Measurements from ENCODE around the gene LDLRAD1. TPM values are rescaled to one million over a fixed set of nuclear protein-coding genes. Genes with fewer than 3 reads are reported as not detected.
"Not testable (repeated sequence)": the region's sequence is repeated elsewhere in the genome, so short reads cannot be mapped to it uniquely, and the experiment has no call there.

Gene LDLRAD1
- total RNA-seq, 2 experiments from 2014 or later, result not detected

- H3K27me3 Mint-ChIP-seq, result no peaks in the 10 kb centered on the region
- ATAC-seq, result no peak
- ChIA-PET CTCF (no interaction called here), POLR2A (no interaction called here)
- H3K4me1 Mint-ChIP-seq, result peaks cover 26% of the 10 kb centered on the region
- no peak overlapping the region for H3K27ac Mint-ChIP-seq
- no peaks in the 10 kb centered on the region for H3K9me3 Mint-ChIP-seq (ENCODE audit: low read depth)
- no peak for DNase-seq
- intact Hi-C loops (cut with DNase I, micrococcal nuclease), result no loop called here
- H3K4me3 Mint-ChIP-seq, result no peak overlapping the region
- no peaks in the 10 kb centered on the region for H3K36me3 Mint-ChIP-seq (ENCODE audit: low read depth)
Observed at GRCh38 chr1:53986458-53986857, 31.5 kb downstream of the LDLRAD1 start.

DNA sequence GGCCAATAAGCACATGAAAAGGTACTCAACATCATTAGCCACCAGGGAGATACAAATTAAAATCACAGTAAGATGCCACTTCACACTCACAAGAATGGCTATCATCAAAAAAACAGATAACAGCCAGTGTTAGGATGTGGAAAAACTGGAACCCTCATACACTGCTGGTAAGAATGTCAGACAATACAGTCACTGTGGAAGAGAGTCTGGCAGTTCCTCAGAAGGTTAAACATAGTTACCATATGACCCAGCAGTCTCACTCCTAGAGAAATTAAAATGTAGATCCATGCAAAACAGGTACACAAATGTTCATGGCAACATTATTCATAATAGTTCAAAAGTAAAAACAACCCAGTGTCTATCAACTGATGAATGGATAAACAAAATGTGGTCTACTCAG is 33.3 kb downstream of the LDLRAD1 start:
- POLR2A ChIA-PET, result no interaction called here
- CTCF ChIA-PET, result no interaction called here
- Mint-ChIP-seq H3K27ac (no peak overlapping the region), H3K4me3 (no peak overlapping the region), H3K9me3 (ENCODE audit: low read depth) (no peaks in the 10 kb centered on the region), H3K4me1 (peaks cover 26% of the 10 kb centered on the region), H3K36me3 (ENCODE audit: low read depth) (no peaks in the 10 kb centered on the region), H3K27me3 (no peaks in the 10 kb centered on the region)
- intact Hi-C loops (cut with DNase I, micrococcal nuclease), result no loop called here
- ATAC-seq (no peak), DNase-seq (no peak)

- H3K9me3 Mint-ChIP-seq (ENCODE audit: low read depth), result no peaks in the 10 kb centered on the region
- H3K27ac Mint-ChIP-seq, result no peak overlapping the region
- POLR2A ChIA-PET, result no interaction called here
- no peak for ATAC-seq
- no peak overlapping the region for H3K4me3 Mint-ChIP-seq
- no peak for DNase-seq
- H3K27me3 Mint-ChIP-seq, result no peaks in the 10 kb centered on the region
- CTCF ChIA-PET, result interaction anchor here (0.8 kb wide), 1 partner anchor 16 kb away, joined by 4 read pairs; no protein-coding TSS in a partner anchor
- intact Hi-C loops (cut with DNase I, micrococcal nuclease), result no loop called here
- H3K36me3 Mint-ChIP-seq (ENCODE audit: low read depth), result no peaks in the 10 kb centered on the region
- H3K4me1 Mint-ChIP-seq, result peaks cover 22% of the 10 kb centered on the region
Observed at GRCh38 chr1:53982763-53983104, 35.3 kb downstream of the LDLRAD1 start.

GRCh38 chr1:53982034-53982762 is 35.8 kb downstream of the LDLRAD1 start:
- ChIA-PET CTCF (interaction anchor here (1.0 kb wide), 1 partner anchor 45 kb away, joined by 4 read pairs; no protein-coding TSS in a partner anchor), POLR2A (no interaction called here)
- ATAC-seq (no peak), DNase-seq (no peak)
- Mint-ChIP-seq H3K4me1 (peaks cover 17% of the 10 kb centered on the region), H3K4me3 (no peak overlapping the region), H3K9me3 (ENCODE audit: low read depth) (no peaks in the 10 kb centered on the region), H3K27ac (no peak overlapping the region), H3K27me3 (no peaks in the 10 kb centered on the region), H3K36me3 (ENCODE audit: low read depth) (no peaks in the 10 kb centered on the region)
- intact Hi-C loops (cut with DNase I, micrococcal nuclease), result no loop called here

DNA sequence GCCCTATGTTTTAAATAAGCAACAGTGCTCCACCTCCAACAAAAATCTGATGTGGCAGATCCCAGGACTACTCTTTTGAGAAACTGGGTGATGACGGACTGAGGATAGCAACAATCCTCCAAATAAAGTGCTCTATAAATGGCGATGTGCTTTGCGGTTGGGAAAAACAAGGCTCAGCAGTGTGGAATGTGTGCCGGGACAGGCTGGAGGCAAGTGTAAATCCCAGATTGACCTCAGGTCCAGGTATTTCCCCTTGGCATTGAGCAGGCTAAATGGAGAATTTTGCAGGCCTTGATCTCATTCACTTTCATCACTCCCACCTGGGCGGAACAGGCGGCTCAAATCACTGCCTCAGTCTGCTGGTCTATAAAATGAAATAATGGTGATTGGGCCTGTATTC is 36.8 kb downstream of the LDLRAD1 start:
- CTCF ChIA-PET, result interaction anchor here (1.0 kb wide), 1 partner anchor 46 kb away, joined by 4 read pairs; no protein-coding TSS in a partner anchor
- no peaks in the 10 kb centered on the region for H3K27me3 Mint-ChIP-seq
- ATAC-seq, result no peak
- POLR2A ChIA-PET, result no interaction called here
- no peaks in the 10 kb centered on the region for H3K9me3 Mint-ChIP-seq (ENCODE audit: low read depth)
- H3K27ac Mint-ChIP-seq, result no peak overlapping the region
- intact Hi-C loops (cut with DNase I, micrococcal nuclease), result no loop called here
- H3K4me3 Mint-ChIP-seq, result no peak overlapping the region
- peaks cover 8% of the 10 kb centered on the region for H3K4me1 Mint-ChIP-seq
- no peak for DNase-seq
- H3K36me3 Mint-ChIP-seq (ENCODE audit: low read depth), result no peaks in the 10 kb centered on the region

DNA sequence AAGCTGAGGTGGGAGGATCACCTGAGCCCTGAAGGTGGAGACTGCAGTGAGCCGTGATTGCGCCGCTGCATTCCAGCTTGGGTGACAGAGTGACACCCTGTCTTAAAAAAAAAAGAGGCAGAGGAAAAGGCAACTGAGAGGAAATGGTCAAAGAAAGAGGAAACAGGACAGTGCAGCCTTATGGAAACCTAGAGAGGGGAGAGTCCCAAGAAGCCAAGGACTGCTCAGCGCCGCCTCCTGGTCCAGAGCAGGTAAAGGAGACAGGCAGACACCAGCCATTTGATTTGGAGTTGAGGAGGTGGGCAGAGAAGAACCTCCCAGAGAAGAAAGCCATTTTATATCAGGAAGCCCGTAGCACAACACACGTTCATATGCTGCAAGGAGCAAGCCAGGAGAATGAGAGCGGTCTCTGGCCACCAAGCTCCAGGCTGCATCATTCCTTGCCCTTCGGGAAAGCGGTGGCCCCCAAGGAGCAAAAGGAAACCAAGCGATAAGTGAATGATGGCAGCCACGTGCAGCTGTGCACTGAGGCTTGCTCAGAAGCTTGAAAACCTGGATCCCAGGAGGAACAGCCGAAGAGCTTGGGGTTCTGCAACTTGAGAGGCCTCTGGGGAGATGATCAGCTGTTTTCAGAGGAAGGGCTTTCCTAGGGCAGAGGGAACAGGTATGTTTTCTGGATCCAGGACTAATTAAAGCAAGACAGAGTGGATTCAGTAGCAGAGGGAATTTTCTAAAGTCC is 38.1 kb downstream of the LDLRAD1 start:
- H3K9me3 Mint-ChIP-seq (ENCODE audit: low read depth), result no peaks in the 10 kb centered on the region

GRCh38 chr1:53975861-53976260 is 42.1 kb downstream of the LDLRAD1 start:
- ChIA-PET POLR2A (no interaction called here), CTCF (interaction anchor here (1.3 kb wide), 1 partner anchor 115 kb away, joined by 3 read pairs; no protein-coding TSS in a partner anchor)
- Mint-ChIP-seq H3K4me1 (peaks cover 4% of the 10 kb centered on the region), H3K36me3 (ENCODE audit: low read depth) (peaks cover 11% of the 10 kb centered on the region), H3K4me3 (no peak overlapping the region), H3K9me3 (ENCODE audit: low read depth) (no peaks in the 10 kb centered on the region), H3K27me3 (no peaks in the 10 kb centered on the region), H3K27ac (no peak overlapping the region)
- ATAC-seq, result no peak
- DNase-seq, result no peak
- intact Hi-C loops (cut with DNase I, micrococcal nuclease), result no loop called here

More for the DNA sequence above, 38.1 kb downstream of the LDLRAD1 start:
- CTCF ChIA-PET, result interaction anchor here (1.1 to 1.5 kb wide), 2 partner anchors 119 to 164 kb away, joined by 3 to 6 read pairs; no protein-coding TSS in a partner anchor
- Mint-ChIP-seq H3K27ac (no peak overlapping the region), H3K27me3 (no peaks in the 10 kb centered on the region), H3K36me3 (ENCODE audit: low read depth) (peaks cover 2% of the 10 kb centered on the region), H3K4me3 (no peak overlapping the region), H3K4me1 (no peaks in the 10 kb centered on the region)
- intact Hi-C loops (cut with DNase I, micrococcal nuclease), result no loop called here
- POLR2A ChIA-PET, result no interaction called here
- ATAC-seq, result no peak
- no peak for DNase-seq

DNA sequence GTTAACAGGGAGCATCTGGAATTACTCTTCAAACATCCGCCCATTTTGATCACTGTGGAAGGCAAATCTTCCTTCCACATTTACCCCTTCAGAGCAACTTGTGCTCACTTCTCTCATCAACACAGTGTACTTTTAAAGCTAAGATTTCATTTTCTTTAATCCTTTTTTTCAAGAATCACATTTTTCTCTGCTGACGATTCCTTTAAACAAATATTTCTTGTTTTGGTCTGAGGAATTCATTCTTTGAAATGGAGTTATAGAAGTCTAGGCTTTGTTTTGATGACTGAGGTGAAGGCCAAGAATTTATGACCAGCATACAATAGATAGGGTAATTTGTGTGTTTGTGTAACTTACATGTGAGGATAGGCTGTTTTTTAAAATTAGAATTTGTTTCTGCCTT is 46.3 kb downstream of the LDLRAD1 start:
- DNase-seq (no peak), ATAC-seq (no peak)
- intact Hi-C loops (cut with DNase I, micrococcal nuclease), result no loop called here
- peaks cover 4% of the 10 kb centered on the region for H3K4me1 Mint-ChIP-seq
- H3K27ac Mint-ChIP-seq, result no peak overlapping the region
- POLR2A ChIA-PET, result interaction anchor here (0.6 kb wide), 1 partner anchor 19 kb away, joined by 14 read pairs; no protein-coding TSS in a partner anchor
- CTCF ChIA-PET, result interaction anchor here (0.6 to 2.3 kb wide), 6 partner anchors 12 to 111 kb away, joined by 3 to 8 read pairs (median 4); no protein-coding TSS in a partner anchor
- no peak overlapping the region for H3K4me3 Mint-ChIP-seq
- H3K9me3 Mint-ChIP-seq (ENCODE audit: low read depth), result no peaks in the 10 kb centered on the region
- H3K27me3 Mint-ChIP-seq, result no peaks in the 10 kb centered on the region
- H3K36me3 Mint-ChIP-seq (ENCODE audit: low read depth), result peaks cover 28% of the 10 kb centered on the region

DNA sequence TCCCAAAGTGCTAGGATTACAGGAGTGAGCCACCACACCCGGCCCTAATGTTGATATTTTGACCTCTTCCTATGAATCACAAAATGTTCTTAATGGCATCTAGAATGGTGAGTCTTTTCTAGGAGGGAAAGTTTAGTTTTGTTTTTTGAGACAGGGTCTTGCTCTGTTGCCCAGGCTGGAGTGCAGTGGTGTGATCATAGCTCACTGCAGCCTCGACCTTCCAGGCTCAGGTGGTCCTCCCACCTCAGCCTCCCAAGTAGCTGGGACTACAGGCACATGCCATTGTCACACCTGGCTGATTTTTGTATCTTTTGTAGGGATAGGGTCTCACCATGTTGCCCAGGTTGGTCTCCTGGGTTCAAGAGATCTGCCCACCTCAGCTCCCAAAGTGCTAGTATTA is 48.7 kb downstream of the LDLRAD1 start:
- H3K9me3 Mint-ChIP-seq (ENCODE audit: low read depth); ATAC-seq; H3K27me3 Mint-ChIP-seq; intact Hi-C loops (cut with DNase I, micrococcal nuclease); DNase-seq; H3K27ac Mint-ChIP-seq; H3K4me1 Mint-ChIP-seq; POLR2A ChIA-PET; H3K4me3 Mint-ChIP-seq: not testable (repeated sequence)
- CTCF ChIA-PET, result interaction anchor here (2.0 kb wide), 1 partner anchor 10 kb away, joined by 7 read pairs; no protein-coding TSS in a partner anchor
- H3K36me3 Mint-ChIP-seq (ENCODE audit: low read depth), result peaks cover 31% of the 10 kb centered on the region

DNA sequence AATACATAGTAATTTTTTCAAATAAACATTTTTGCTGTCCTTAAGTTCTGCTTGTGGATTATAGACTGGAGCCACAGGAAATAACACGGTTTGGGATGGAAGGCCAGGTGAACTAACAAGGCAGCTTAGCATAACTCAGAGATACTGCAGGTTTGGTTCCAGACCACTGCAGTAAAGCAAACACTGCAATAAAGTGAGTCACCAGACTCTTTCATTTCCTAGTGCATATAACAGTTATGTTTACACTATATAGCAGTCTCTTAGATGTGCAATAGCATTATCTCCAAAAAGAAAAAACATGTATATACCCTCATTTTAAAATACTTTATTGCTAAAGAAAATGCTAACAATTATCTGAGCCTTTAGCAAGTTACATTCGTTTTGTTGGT is 49.9 kb downstream of the LDLRAD1 start:
- H3K36me3 Mint-ChIP-seq (ENCODE audit: low read depth), result peaks cover 34% of the 10 kb centered on the region

DNA sequence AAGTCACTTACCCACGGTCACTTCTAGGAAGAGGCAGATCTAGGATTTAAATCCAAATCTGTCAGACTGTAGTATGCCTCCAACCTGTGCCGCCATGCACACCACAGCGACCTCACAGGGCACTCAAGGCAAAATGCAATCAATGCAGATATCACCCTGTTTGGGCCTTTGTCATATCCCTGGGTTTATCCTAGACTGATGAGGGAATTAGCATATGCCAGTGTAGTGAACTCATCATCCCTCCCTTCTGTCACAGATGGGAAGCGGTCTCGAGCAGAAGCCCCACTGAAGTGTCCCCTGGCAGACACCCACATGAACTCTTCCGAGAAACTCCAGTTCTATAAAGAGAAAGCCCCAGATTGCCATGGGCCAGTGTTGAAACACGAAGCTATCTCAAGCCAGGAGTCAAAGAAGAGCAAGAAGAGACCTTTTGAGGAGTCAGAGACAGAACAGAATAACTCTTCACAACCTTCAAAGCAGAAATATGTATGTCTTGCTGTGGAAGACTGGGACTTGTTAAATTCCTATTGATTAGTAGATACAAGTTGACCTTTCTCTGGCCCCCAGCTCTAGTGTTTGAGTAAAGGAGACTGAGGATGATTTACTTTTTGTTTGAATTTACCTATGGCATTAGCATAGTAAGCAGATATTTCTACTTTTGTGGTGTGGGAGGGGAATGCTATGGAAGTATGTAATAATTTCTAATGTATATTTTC is 50.4 kb downstream of the LDLRAD1 start:
- Mint-ChIP-seq H3K27ac (no peak overlapping the region), H3K9me3 (ENCODE audit: low read depth) (no peaks in the 10 kb centered on the region), H3K36me3 (ENCODE audit: low read depth) (peaks cover 35% of the 10 kb centered on the region), H3K4me1 (peaks cover 4% of the 10 kb centered on the region), H3K4me3 (no peak overlapping the region), H3K27me3 (no peaks in the 10 kb centered on the region)
- ATAC-seq (no peak), DNase-seq (no peak)
- POLR2A ChIA-PET, result no interaction called here
- intact Hi-C loops (cut with DNase I, micrococcal nuclease), result no loop called here
- CTCF ChIA-PET, result interaction anchor here (1.4 kb wide), 1 partner anchor 89 kb away, joined by 3 read pairs; no protein-coding TSS in a partner anchor

More for the DNA sequence above, 49.9 kb downstream of the LDLRAD1 start:
- intact Hi-C loops (cut with DNase I, micrococcal nuclease), result no loop called here
- DNase-seq (no peak), ATAC-seq (no peak)
- Mint-ChIP-seq H3K4me3 (no peak overlapping the region), H3K9me3 (ENCODE audit: low read depth) (no peaks in the 10 kb centered on the region), H3K4me1 (peaks cover 4% of the 10 kb centered on the region), H3K27me3 (no peaks in the 10 kb centered on the region), H3K27ac (no peak overlapping the region)
- CTCF ChIA-PET, result interaction anchor here (0.6 kb wide), 1 partner anchor 51 kb away, joined by 3 read pairs; no protein-coding TSS in a partner anchor
- POLR2A ChIA-PET, result no interaction called here
